Measurements from ENCODE around the gene CDCP1. TPM values are rescaled to one million over a fixed set of nuclear protein-coding genes. Genes with fewer than 3 reads are reported as not detected.
A peak's percentile ranks its signal among the peaks of the same experiment; 100 is the strongest.

Gene CDCP1
- total and polyA plus RNA-seq, 10 donors, result 0.15 to 3.6 (median 2.1) TPM

GRCh38 chr3:45109771-45110508 is 36.2 kb downstream of the CDCP1 start:
- DNase-seq, result no peak
- intact Hi-C loops (cut with DNase I; ENCODE audit: low total_unique reads), result no loop called here
- H3K4me3 ChIP-seq, result peak overlapping the region in 1 of 8 donors; percentile 50
- no peaks in the 10 kb centered on the region for H3K36me3 ChIP-seq
- peaks cover 0 to 39% (median 10%) of the 10 kb centered on the region in 6 donors for H3K4me1 ChIP-seq
- peak overlapping the region in 5 of 8 donors; percentile 33 to 74 (median 67) for H3K27ac ChIP-seq
- no peaks in the 10 kb centered on the region for H3K9me3 ChIP-seq
- 44 to 60% (median 48%) methylated on average over 7 of the region's 7 CpGs for WGBS, 5 donors
- no peaks in the 10 kb centered on the region for H3K27me3 ChIP-seq (replicated peaks in 1 of 7)
- no peak for TF ChIP-seq CTCF (IDR thresholded peaks at IDR 0.05 in 8 of 11, conservative IDR thresholded peaks at IDR 0.05 in 3 of 11)
- TF ChIP-seq POLR2AphosphoS5 (IDR thresholded peaks at IDR 0.05), result no peak
- TF ChIP-seq POLR2A (IDR thresholded peaks at IDR 0.05), result no peak

DNA sequence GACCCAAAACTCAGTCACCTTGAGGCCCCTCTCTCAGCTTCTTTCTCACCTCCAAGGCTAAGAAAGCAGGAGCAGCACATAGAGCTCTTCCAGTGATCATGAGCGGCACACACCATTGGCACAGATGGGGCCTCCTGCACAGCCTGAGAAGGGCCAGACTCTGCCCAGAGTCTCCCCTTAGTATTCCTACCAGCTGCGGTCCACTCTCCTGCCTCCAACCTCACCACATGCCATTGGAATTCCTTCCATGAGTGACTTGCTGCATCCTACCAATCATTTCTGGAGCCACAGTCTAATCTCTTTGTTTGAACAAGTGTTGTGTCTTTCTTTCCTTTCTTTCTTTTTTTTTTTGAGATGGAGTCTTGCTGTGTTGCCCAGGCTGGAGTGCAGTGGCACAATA is 39.3 kb downstream of the CDCP1 start:
- no peak overlapping the region for H3K27ac ChIP-seq
- H3K4me1 ChIP-seq, result peaks cover 0 to 44% (median 10%) of the 10 kb centered on the region in 6 donors
- TF ChIP-seq CTCF (IDR thresholded peaks at IDR 0.05 in 8 of 11, conservative IDR thresholded peaks at IDR 0.05 in 3 of 11), result no peak
- TF ChIP-seq POLR2A (IDR thresholded peaks at IDR 0.05), result no peak
- TF ChIP-seq POLR2AphosphoS5 (IDR thresholded peaks at IDR 0.05), result no peak
- no peaks in the 10 kb centered on the region for H3K36me3 ChIP-seq
- intact Hi-C loops (cut with DNase I; ENCODE audit: low total_unique reads), result no loop called here
- peaks cover 0 to 21% (median 0%) of the 10 kb centered on the region in 7 donors for H3K27me3 ChIP-seq (replicated peaks in 1 of 7)
- no peak for DNase-seq
- H3K4me3 ChIP-seq, result no peak overlapping the region
- H3K9me3 ChIP-seq, result peaks cover 0 to 5% (median 0%) of the 10 kb centered on the region in 8 donors
- WGBS, 5 donors, result 83 to 100% (median 96%) methylated on average over 1 to 2 of the region's 2 CpGs

- WGBS, 5 donors, result 54 to 66% (median 59%) methylated on average over 5 of the region's 5 CpGs
- peaks cover 0 to 27% (median 0%) of the 10 kb centered on the region in 7 donors for H3K27me3 ChIP-seq (replicated peaks in 1 of 7)
- H3K4me1 ChIP-seq, result peaks cover 0 to 46% (median 10%) of the 10 kb centered on the region in 6 donors
- no peak overlapping the region for H3K4me3 ChIP-seq
- no peaks in the 10 kb centered on the region for H3K36me3 ChIP-seq
- TF ChIP-seq POLR2AphosphoS5 (IDR thresholded peaks at IDR 0.05) (no peak), CTCF (IDR thresholded peaks at IDR 0.05 in 8 of 11, conservative IDR thresholded peaks at IDR 0.05 in 3 of 11) (no peak), POLR2A (IDR thresholded peaks at IDR 0.05) (no peak)
- intact Hi-C loops (cut with DNase I; ENCODE audit: low total_unique reads), result no loop called here
- no peak for DNase-seq
- peaks cover 0 to 5% (median 0%) of the 10 kb centered on the region in 8 donors for H3K9me3 ChIP-seq
- no peak overlapping the region for H3K27ac ChIP-seq
These were observed 40.1 kb downstream of the CDCP1 start for GRCh38 chr3:45105855-45106671.

All from spleen (tissue), 11 donors.